Endothelial cell of umbilical vein (primary cell): ENCODE data around the gene ADAMTS6. TPM values are rescaled to one million over a fixed set of nuclear protein-coding genes. Genes with fewer than 3 reads are reported as not detected.
A peak's percentile ranks its signal among the peaks of the same experiment; 100 is the strongest.

Experiments used
- BruUV-seq: library from RNA; stranded (reverse); fragments of 400-500 nt; replicated peaks from 2 replicates; lab custom pipeline; 2021; lab: Mats Ljungman, UMichigan
- CTCF ChIA-PET: fragments of 300-600, 350-600 bp; sonication (Branson Sonifier 250); formaldehyde crosslinking; loops from one replicate; lab custom pipeline; 2021; ENCODE audit warnings: antibody characterized with exemption, inconsistent platforms; lab: Charles Lee
- POLR2A ChIA-PET: fragments of 300-600, 350-600 bp; sonication (Branson Sonifier 250); formaldehyde crosslinking; loops from one replicate; lab custom pipeline; 2021; ENCODE audit warnings: antibody characterized with exemption, inconsistent platforms; lab: Charles Lee
- DNase-seq: peaks from one replicate; pipeline ENCODE4 v3.0.0-alpha.2; 2011; ENCODE audit warnings: low read depth, low spot score
- FAIRE-seq: peaks from 2 replicates; lab custom pipeline; 2011; peaks lifted over from hg19 to GRCh38; lab: Jason Lieb, UNC
- H2AFZ ChIP-seq: 2 replicates; pipeline ENCODE4 v1.6.0; 2012; ENCODE audit warnings: low read depth, low read length, control low read depth, inconsistent platforms
- H3K27ac ChIP-seq: 2 replicates; pipeline ENCODE4 v1.5.1; 2011; ENCODE audit warnings: low read depth, mild to moderate bottlenecking, control low read depth, low read length, moderate library complexity; ENCODE audit not compliant: insufficient read depth
- H3K27me3 ChIP-seq, 2 experiments: 2 replicates each; pipeline versions ENCODE4 v1.6.0 to v1.6.1; 2011; ENCODE audit warnings: low read length in 2 of 2, mixed read lengths in 1 of 2; ENCODE audit not compliant: control insufficient read depth in 2 of 2, insufficient read depth in 2 of 2
- H3K36me3 ChIP-seq, 2 experiments: 2 replicates in 1 of 2; 3 replicates in 1 of 2; pipeline ENCODE4 v1.5.1; 2011; ENCODE audit warnings: low read length in 2 of 2, mild to moderate bottlenecking in 1 of 2, moderate library complexity in 1 of 2; ENCODE audit not compliant: control insufficient read depth in 2 of 2, insufficient read depth in 2 of 2; ENCODE audit errors: extremely low read depth in 1 of 2
- H3K4me1 ChIP-seq: 3 replicates; pipeline ENCODE4 v1.5.1; 2011; ENCODE audit warnings: mild to moderate bottlenecking, low read length; ENCODE audit not compliant: control insufficient read depth, insufficient read depth; ENCODE audit errors: extremely low read depth
- H3K4me2 ChIP-seq: 2 replicates; pipeline ENCODE4 v1.6.1; 2011; ENCODE audit warnings: low read length, control low read depth, mixed read lengths; ENCODE audit not compliant: insufficient read depth
- H3K4me3 ChIP-seq, 3 experiments: fragments of 200-600 bp in 1 of 3; sonication (generic), shearing (Covaris generic) in 1 of 3; replicated peaks in 1 of 3; 2 replicates each; pipeline ENCODE4 v1.5.1; 2011 to 2016; ENCODE audit warnings: control low read depth in 3 of 3, low read length in 3 of 3, mild to moderate bottlenecking in 2 of 3, inconsistent platforms in 1 of 3, low read depth in 1 of 3, moderate library complexity in 1 of 3; ENCODE audit not compliant: insufficient read depth in 1 of 3
- H3K79me2 ChIP-seq: 2 replicates; pipeline ENCODE4 v1.6.0; 2012; ENCODE audit warnings: low read length, inconsistent platforms; ENCODE audit not compliant: control insufficient read depth, insufficient read depth
- H3K9ac ChIP-seq: replicated peaks from 2 replicates; pipeline ENCODE3; 2011; ENCODE audit warnings: low read length, control low read depth; ENCODE audit not compliant: insufficient read depth; ENCODE audit errors: extremely low read depth
- H3K9me1 ChIP-seq: replicated peaks from 3 replicates; pipeline ENCODE4 v1.6.0; 2011; ENCODE audit warnings: mild to moderate bottlenecking, low read length; ENCODE audit not compliant: control insufficient read depth, insufficient read depth; ENCODE audit errors: extremely low read depth
- H3K9me3 ChIP-seq: replicated peaks from 2 replicates; pipeline ENCODE4 v1.5.1; 2012; ENCODE audit warnings: low read length, inconsistent platforms; ENCODE audit not compliant: control insufficient read depth, insufficient read depth
- H4K20me1 ChIP-seq: replicated peaks from 2 replicates; pipeline ENCODE3; 2011; ENCODE audit warnings: mild to moderate bottlenecking, low read length; ENCODE audit not compliant: control insufficient read depth, insufficient read depth; ENCODE audit errors: extremely low read depth
- EZH2 ChIP-seq: IDR thresholded peaks from 2 replicates; pipeline ENCODE4 v1.6.1; 2012; ENCODE audit warnings: borderline replicate concordance, low read depth, mild to moderate bottlenecking, moderate library complexity, low read length, inconsistent platforms; ENCODE audit not compliant: severe bottlenecking
- FOS ChIP-seq: IDR thresholded peaks from 2 replicates; pipeline ENCODE4 v1.6.1; 2011; ENCODE audit warnings: mild to moderate bottlenecking, low read length, moderate library complexity, borderline replicate concordance; ENCODE audit not compliant: insufficient read depth
- GATA2 ChIP-seq: IDR thresholded peaks from 2 replicates; pipeline ENCODE4 v1.7.0; 2011; ENCODE audit warnings: low read depth, mild to moderate bottlenecking, moderate library complexity, mixed read lengths, low read length; ENCODE audit not compliant: insufficient read length, insufficient read depth
- JUN ChIP-seq: IDR thresholded peaks from 2 replicates; pipeline ENCODE4 v1.6.1; 2011; ENCODE audit warnings: borderline replicate concordance, low read depth; ENCODE audit not compliant: insufficient read length, insufficient read depth
- MYC ChIP-seq: IDR thresholded peaks from one replicate; pipeline ENCODE4 v1.6.1; 2011; ENCODE audit warnings: mild to moderate bottlenecking, low read depth, low read length
- POLR2A ChIP-seq: IDR thresholded peaks from 2 replicates; pipeline ENCODE4 v1.6.1; 2012; ENCODE audit warnings: low read depth, mild to moderate bottlenecking, control low read depth, low read length
- POLR2AphosphoS5 ChIP-seq: IDR thresholded peaks from 2 replicates; pipeline ENCODE4 v1.6.1; 2012; ENCODE audit warnings: low read depth, mild to moderate bottlenecking, control low read depth, low read length, moderate library complexity; ENCODE audit not compliant: insufficient read depth
- dilution Hi-C: fragments of 300-500 bp; cut with MboI; formaldehyde crosslinking; loops from one replicate; pipeline ENCODE4 v1.15.0; 2019; ENCODE audit warnings: low sequenced_read_pairs; ENCODE audit not compliant: extremely low pct_ligation_motif_present
- intact Hi-C: fragments of 100-400 bp; cut with micrococcal nuclease; formaldehyde crosslinking; loops from one replicate; pipeline ENCODE4 v1.10.0; 2022
- polyA plus RNA-seq, 4 experiments: library from polyadenylated mRNA; depleted of rRNA in 3 of 4; stranded (reverse) in 3 of 4; unstranded in 1 of 4; fragments of >200 nt; gene quantifications; 2 replicates each; pipeline versions ENCODE4 v1.2.1 to v1.2.3, GENCODE V29; 2011 to 2012; ENCODE audit warnings: missing spikeins in 1 of 4
- total RNA-seq: library from RNA; stranded (reverse); gene quantifications from 2 replicates; pipeline ENCODE4 v1.2.3, GENCODE V29; 2021
- TF ChIP-seq, protein P1 (sequence below), 2 donors: IDR thresholded peaks; 1 replicate in 1 of 2; 2 replicates in 1 of 2; pipeline ENCODE4 v1.5.1; 2011; ENCODE audit warnings: low read length in 2 of 2, mild to moderate bottlenecking in 2 of 2, moderate library complexity in 2 of 2, control low read depth in 1 of 2, inconsistent platforms in 1 of 2, low read depth in 1 of 2; ENCODE audit not compliant: insufficient read depth in 1 of 2; ENCODE audit errors: extremely low read depth in 1 of 2
- TF ChIP-seq, protein P2 (sequence below): IDR thresholded peaks from 2 replicates; pipeline ENCODE4 v1.6.1; 2011; ENCODE audit not compliant: insufficient read depth, insufficient read length

The ADAMTS6 gene
- total and polyA plus RNA-seq, 2 donors (not counting 3 experiments of a cell fraction or from before 2014, with no cell fraction given), result 20.4 to 43.4 TPM

DNA sequence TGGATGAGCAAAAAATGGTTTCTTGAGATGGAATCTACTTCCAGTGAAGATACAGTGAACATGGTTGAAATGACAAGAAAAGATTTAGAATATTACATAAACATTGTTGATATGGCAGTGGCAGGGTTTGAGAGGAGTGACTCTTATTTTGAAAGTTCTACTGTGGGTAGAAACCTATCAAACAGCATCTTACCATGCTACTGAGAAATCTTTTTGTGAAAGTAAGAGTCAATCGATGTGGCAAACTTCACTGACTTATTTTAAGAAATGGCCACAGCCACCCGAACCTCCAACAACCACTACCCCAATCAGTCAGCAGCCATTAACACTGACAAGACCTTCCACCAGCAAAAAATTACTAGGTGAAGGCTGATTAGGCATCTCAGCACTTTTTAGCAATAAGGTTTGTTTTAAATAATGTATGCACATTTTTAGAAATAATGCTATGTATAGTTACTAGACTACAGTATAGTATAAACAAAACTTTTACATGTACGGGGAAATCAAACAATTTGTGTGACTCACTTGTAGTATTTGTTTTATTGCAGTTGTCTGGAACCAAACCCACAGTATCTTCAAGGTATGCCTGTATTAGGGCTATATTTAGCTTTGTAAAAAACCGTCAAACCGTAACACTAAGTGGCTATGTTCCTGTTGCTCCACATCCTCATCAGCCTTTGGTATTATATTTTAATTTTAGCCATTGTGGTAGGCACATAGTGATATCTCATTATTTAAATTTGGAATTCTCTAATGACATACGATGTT, 30.6 kb upstream of the ADAMTS6 start:
- Histone ChIP-seq H3K9ac (no peak overlapping the region), H3K27ac (no peak overlapping the region), H4K20me1 (no peaks in the 10 kb centered on the region), H3K4me1 (no peaks in the 10 kb centered on the region), H3K9me1 (no peaks in the 10 kb centered on the region), H3K9me3 (no peaks in the 10 kb centered on the region), H2AFZ (no peak overlapping the region), H3K4me3 (no peak overlapping the region), H3K79me2 (no peaks in the 10 kb centered on the region), H3K36me3 (no peaks in the 10 kb centered on the region), H3K27me3 (no peaks in the 10 kb centered on the region), H3K4me2 (no peak overlapping the region)
- BruUV-seq, result no TSS peak
- TF ChIP-seq EZH2 (no peak), MYC (no peak), JUN (no peak), FOS (no peak), GATA2 (no peak), POLR2A (no peak), POLR2AphosphoS5 (no peak)
- TF ChIP-seq, protein P1, sequence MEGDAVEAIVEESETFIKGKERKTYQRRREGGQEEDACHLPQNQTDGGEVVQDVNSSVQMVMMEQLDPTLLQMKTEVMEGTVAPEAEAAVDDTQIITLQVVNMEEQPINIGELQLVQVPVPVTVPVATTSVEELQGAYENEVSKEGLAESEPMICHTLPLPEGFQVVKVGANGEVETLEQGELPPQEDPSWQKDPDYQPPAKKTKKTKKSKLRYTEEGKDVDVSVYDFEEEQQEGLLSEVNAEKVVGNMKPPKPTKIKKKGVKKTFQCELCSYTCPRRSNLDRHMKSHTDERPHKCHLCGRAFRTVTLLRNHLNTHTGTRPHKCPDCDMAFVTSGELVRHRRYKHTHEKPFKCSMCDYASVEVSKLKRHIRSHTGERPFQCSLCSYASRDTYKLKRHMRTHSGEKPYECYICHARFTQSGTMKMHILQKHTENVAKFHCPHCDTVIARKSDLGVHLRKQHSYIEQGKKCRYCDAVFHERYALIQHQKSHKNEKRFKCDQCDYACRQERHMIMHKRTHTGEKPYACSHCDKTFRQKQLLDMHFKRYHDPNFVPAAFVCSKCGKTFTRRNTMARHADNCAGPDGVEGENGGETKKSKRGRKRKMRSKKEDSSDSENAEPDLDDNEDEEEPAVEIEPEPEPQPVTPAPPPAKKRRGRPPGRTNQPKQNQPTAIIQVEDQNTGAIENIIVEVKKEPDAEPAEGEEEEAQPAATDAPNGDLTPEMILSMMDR (IDR thresholded peaks at IDR 0.05; ENCODE audit: extremely low read depth in 1 of 2, insufficient read depth in 1 of 2, low read depth in 1 of 2, low read length in 2 of 2), result no peak
- TF ChIP-seq, protein P2, sequence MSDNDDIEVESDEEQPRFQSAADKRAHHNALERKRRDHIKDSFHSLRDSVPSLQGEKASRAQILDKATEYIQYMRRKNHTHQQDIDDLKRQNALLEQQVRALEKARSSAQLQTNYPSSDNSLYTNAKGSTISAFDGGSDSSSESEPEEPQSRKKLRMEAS, result no peak
- dilution Hi-C loops, result no loop called here
- intact Hi-C loops, result no loop called here
- ChIA-PET CTCF (no interaction called here), POLR2A (no interaction called here)
- DNase-seq (peak; percentile 23), FAIRE-seq (peak; percentile 33)
